Naive B cell (primary cell): ENCODE measurements around the gene JPT1. TPM values are rescaled to one million over a fixed set of nuclear protein-coding genes. Genes with fewer than 3 reads are reported as not detected.

Experiments
- ATAC-seq, 2 donors: fragments of 150-1000 bp; cut with Tn5 transposase; 2 replicates each; pipeline ENCODE4 v1.10.0; 2021; ENCODE audit warnings: low read depth in 2 of 2, mild to moderate bottlenecking in 2 of 2, moderate library complexity in 2 of 2
- DNase-seq: peaks from one replicate; pipeline ENCODE4 v3.0.0; 2022
- H3K27ac Mint-ChIP-seq, 6 donors: one replicate each; pipeline ENCODE4 v1.8.0; 2020 to 2022; ENCODE audit warnings: mild to moderate bottlenecking in 6 of 6, mixed read lengths in 6 of 6, moderate library complexity in 5 of 6, inconsistent platforms in 2 of 6
- H3K27me3 Mint-ChIP-seq, 3 donors: one replicate each; pipeline ENCODE4 v1.8.0; 2021 to 2022; ENCODE audit warnings: mixed read lengths in 3 of 3, mild to moderate bottlenecking in 1 of 3
- H3K36me3 Mint-ChIP-seq, 2 donors: one replicate each; pipeline ENCODE4 v1.8.0; 2020 to 2022; ENCODE audit warnings: mixed read lengths in 2 of 2, inconsistent platforms in 1 of 2, mild to moderate bottlenecking in 1 of 2
- H3K4me1 Mint-ChIP-seq, 3 donors: one replicate each; pipeline ENCODE4 v1.8.0; 2020 to 2022; ENCODE audit warnings: mixed read lengths in 3 of 3, inconsistent platforms in 1 of 3, mild to moderate bottlenecking in 1 of 3, moderate library complexity in 1 of 3
- H3K4me3 Mint-ChIP-seq, 8 donors: one replicate each; pipeline ENCODE4 v1.8.0; 2020 to 2022; ENCODE audit warnings: mild to moderate bottlenecking in 8 of 8, mixed read lengths in 8 of 8, moderate library complexity in 8 of 8, inconsistent platforms in 2 of 8
- H3K9me3 Mint-ChIP-seq, 7 donors: one replicate each; pipeline ENCODE4 v1.8.0; 2020 to 2022; ENCODE audit warnings: mixed read lengths in 7 of 7, mild to moderate bottlenecking in 5 of 7, inconsistent platforms in 2 of 7, moderate library complexity in 1 of 7
- polyA plus RNA-seq, 6 donors: library from polyadenylated mRNA; unstranded; fragments of 300-500 nt; fragmentation: Illumina TruSeq; gene quantifications; one replicate each; pipeline ENCODE4 v1.2.3, GENCODE V29; 2021; ENCODE audit warnings: low read depth in 6 of 6

The JPT1 gene
- polyA plus RNA-seq: 10 to 100 TPM; 56.8 to 80.5 (median 72.7) TPM

GRCh38 chr17:75154195-75155106, at the start of gene JPT1:
TSS of gene JPT1 (minus strand) at chr17:75154512. CDS start at chr17:75154397, 115 bp downstream.
- no peaks in the 10 kb centered on the region for H3K9me3 Mint-ChIP-seq
- H3K27me3 Mint-ChIP-seq: no peaks in the 10 kb centered on the region
- H3K4me1 Mint-ChIP-seq: peaks cover 27 to 42% (median 32%) of the 10 kb centered on the region in 3 donors
- H3K36me3 Mint-ChIP-seq: no peaks in the 10 kb centered on the region
- peak within 1 kb of the TSS; percentile 79 to 96 (median 88) for H3K27ac Mint-ChIP-seq
- peak within 1 kb of the TSS; percentile 87 to 97 (median 96) for H3K4me3 Mint-ChIP-seq
- peak; percentile 96 to 97 for ATAC-seq
- peak; percentile 96 for DNase-seq

- Mint-ChIP-seq H3K9me3 (no peaks in the 10 kb centered on the region), H3K27me3 (peaks cover 0 to 5% (median 0%) of the 10 kb centered on the region in 3 donors)
- no peak for ATAC-seq
Observed at GRCh38 chr17:75199886-75200618, 45.7 kb upstream of the JPT1 start.

GRCh38 chr17:75194879-75195278, 40.6 kb upstream of the JPT1 start:
- H3K27me3 Mint-ChIP-seq: peaks cover 0 to 5% (median 0%) of the 10 kb centered on the region in 3 donors
- no peaks in the 10 kb centered on the region for H3K9me3 Mint-ChIP-seq
- no peaks in the 10 kb centered on the region for H3K36me3 Mint-ChIP-seq
- ATAC-seq (no peak), DNase-seq (no peak)
- H3K4me3 Mint-ChIP-seq: no peak overlapping the region
- H3K4me1 Mint-ChIP-seq: no peaks in the 10 kb centered on the region
- no peak overlapping the region for H3K27ac Mint-ChIP-seq

More at GRCh38 chr17:75199886-75200618, 45.7 kb upstream of the JPT1 start:
- peaks cover 0 to 18% (median 8%) of the 10 kb centered on the region in 3 donors for H3K4me1 Mint-ChIP-seq
- H3K4me3 Mint-ChIP-seq: no peak overlapping the region
- no peaks in the 10 kb centered on the region for H3K36me3 Mint-ChIP-seq
- H3K27ac Mint-ChIP-seq: no peak overlapping the region
- DNase-seq: no peak

- Mint-ChIP-seq H3K27me3 (no peaks in the 10 kb centered on the region), H3K9me3 (no peaks in the 10 kb centered on the region), H3K36me3 (no peaks in the 10 kb centered on the region), H3K27ac (no peak overlapping the region), H3K4me3 (no peak overlapping the region), H3K4me1 (peaks cover 0 to 2% (median 0%) of the 10 kb centered on the region in 3 donors)
- DNase-seq (no peak), ATAC-seq (no peak)
Observed at GRCh38 chr17:75191584-75191983, 37.3 kb upstream of the JPT1 start.

GRCh38 chr17:75188614-75189013, 34.3 kb upstream of the JPT1 start:
- H3K27me3 Mint-ChIP-seq: no peaks in the 10 kb centered on the region
- no peak overlapping the region for H3K4me3 Mint-ChIP-seq
- no peak overlapping the region for H3K27ac Mint-ChIP-seq
- H3K4me1 Mint-ChIP-seq: peaks cover 9 to 13% (median 10%) of the 10 kb centered on the region in 3 donors
- DNase-seq (no peak), ATAC-seq (no peak)
- no peaks in the 10 kb centered on the region for H3K36me3 Mint-ChIP-seq
- H3K9me3 Mint-ChIP-seq: peaks cover 0 to 5% (median 0%) of the 10 kb centered on the region in 7 donors

- no peak for DNase-seq
- Mint-ChIP-seq H3K4me3 (peak overlapping the region in 7 of 8 donors; percentile 76 to 93 (median 90)), H3K27me3 (no peaks in the 10 kb centered on the region), H3K36me3 (no peaks in the 10 kb centered on the region), H3K4me1 (peaks cover 20 to 39% (median 33%) of the 10 kb centered on the region in 3 donors), H3K9me3 (peaks cover 0 to 5% (median 0%) of the 10 kb centered on the region in 7 donors), H3K27ac (peak overlapping the region; percentile 85 to 98 (median 95))
- ATAC-seq: no peak
Observed at GRCh38 chr17:75183999-75184884, 29.9 kb upstream of the JPT1 start.

- H3K9me3 Mint-ChIP-seq: peaks cover 0 to 5% (median 0%) of the 10 kb centered on the region in 7 donors
- peaks cover 20 to 46% (median 33%) of the 10 kb centered on the region in 3 donors for H3K4me1 Mint-ChIP-seq
- H3K27ac Mint-ChIP-seq: peak within 1 kb of the TSS; percentile 94 to 98 (median 98)
- peak; percentile 75 to 81 for ATAC-seq
- DNase-seq: peak; percentile 95
- no peaks in the 10 kb centered on the region for H3K36me3 Mint-ChIP-seq
- peak within 1 kb of the TSS; percentile 87 to 98 (median 92) for H3K4me3 Mint-ChIP-seq
- no peaks in the 10 kb centered on the region for H3K27me3 Mint-ChIP-seq
Observed at GRCh38 chr17:75182569-75183436, 28.5 kb upstream of the JPT1 start, which contains the start of gene SUMO2. TSS of gene SUMO2 (minus strand) at chr17:75182959. CDS start at chr17:75182834, 125 bp downstream.

- H3K27me3 Mint-ChIP-seq: no peaks in the 10 kb centered on the region
- peak overlapping the region in 5 of 6 donors; percentile 81 to 94 (median 93) for H3K27ac Mint-ChIP-seq
- H3K4me1 Mint-ChIP-seq: peaks cover 20 to 46% (median 33%) of the 10 kb centered on the region in 3 donors
- DNase-seq (no peak), ATAC-seq (peak in 1 of 2 donors; percentile 5)
- H3K4me3 Mint-ChIP-seq: peak overlapping the region; percentile 87 to 98 (median 91)
- peaks cover 0 to 5% (median 0%) of the 10 kb centered on the region in 7 donors for H3K9me3 Mint-ChIP-seq
- no peaks in the 10 kb centered on the region for H3K36me3 Mint-ChIP-seq
Observed at GRCh38 chr17:75182319-75182568, 27.9 kb upstream of the JPT1 start.

- Mint-ChIP-seq H3K36me3 (no peaks in the 10 kb centered on the region), H3K4me3 (peak overlapping the region; percentile 87 to 98 (median 91)), H3K27me3 (no peaks in the 10 kb centered on the region), H3K27ac (peak overlapping the region; percentile 81 to 96 (median 94)), H3K4me1 (peaks cover 20 to 48% (median 35%) of the 10 kb centered on the region in 3 donors), H3K9me3 (peaks cover 0 to 5% (median 0%) of the 10 kb centered on the region in 7 donors)
- DNase-seq: no peak
- peak; percentile 0 to 1 for ATAC-seq
Observed at GRCh38 chr17:75181608-75182318, 27.5 kb upstream of the JPT1 start.

- H3K4me1 Mint-ChIP-seq: peaks cover 20 to 55% (median 38%) of the 10 kb centered on the region in 3 donors
- no peak for ATAC-seq
- H3K4me3 Mint-ChIP-seq: peak overlapping the region; percentile 87 to 98 (median 91)
Observed at GRCh38 chr17:75181110-75181509, 26.8 kb upstream of the JPT1 start.

GRCh38 chr17:75178453-75178852, 24.1 kb upstream of the JPT1 start:
- ATAC-seq (no peak), DNase-seq (no peak)
- peaks cover 0 to 6% of the 10 kb centered on the region in 2 donors for H3K36me3 Mint-ChIP-seq
- H3K27me3 Mint-ChIP-seq: no peaks in the 10 kb centered on the region
- no peaks in the 10 kb centered on the region for H3K9me3 Mint-ChIP-seq
- H3K4me3 Mint-ChIP-seq: no peak overlapping the region
- no peak overlapping the region for H3K27ac Mint-ChIP-seq
- peaks cover 11 to 56% (median 26%) of the 10 kb centered on the region in 3 donors for H3K4me1 Mint-ChIP-seq

More at GRCh38 chr17:75181110-75181509, 26.8 kb upstream of the JPT1 start:
- Mint-ChIP-seq H3K27me3 (no peaks in the 10 kb centered on the region), H3K27ac (peak overlapping the region in 5 of 6 donors; percentile 91 to 96 (median 94)), H3K9me3 (peaks cover 0 to 5% (median 0%) of the 10 kb centered on the region in 7 donors), H3K36me3 (no peaks in the 10 kb centered on the region)
- no peak for DNase-seq
